ENCODE measurements around the gene ZNF813. TPM values are rescaled to one million over a fixed set of nuclear protein-coding genes. Genes with fewer than 3 reads are reported as not detected.
"Not testable (repeated sequence)": the region's sequence is repeated elsewhere in the genome, so short reads cannot be mapped to it uniquely, and the experiment has no call there.

Gene ZNF813
- total and polyA plus RNA-seq, 2 experiments from 2014 or later, result 2.8 to 8.6 TPM

DNA sequence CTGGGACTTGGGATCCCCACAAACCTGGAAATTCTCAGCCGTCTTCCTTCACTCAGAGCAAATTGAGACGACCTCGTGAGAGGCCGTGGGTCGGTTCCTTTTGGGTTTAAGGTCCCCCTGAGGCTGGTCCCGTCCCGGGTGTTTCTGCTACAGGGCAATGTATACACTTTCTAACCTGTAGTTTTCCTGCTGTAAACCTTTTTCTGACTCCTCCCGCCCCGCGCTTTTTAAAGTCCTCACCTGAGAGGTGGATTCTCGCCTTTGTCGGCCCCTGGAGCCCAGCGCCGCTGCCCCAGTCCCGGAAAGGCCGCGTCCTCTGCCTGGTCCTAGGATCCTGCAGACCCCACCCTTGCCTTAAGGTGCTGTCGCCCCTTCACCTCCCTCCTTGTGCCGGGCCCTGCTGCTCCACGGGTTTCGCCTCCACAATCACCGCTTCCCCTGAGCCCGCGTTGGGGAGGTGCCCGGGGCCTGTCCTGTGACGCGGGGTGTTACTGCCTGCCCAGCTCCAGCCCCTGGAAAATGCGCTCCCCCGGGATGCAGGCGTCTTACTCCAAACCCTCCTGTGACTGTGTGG is 35.4 kb upstream of the ZNF813 start:
- Histone ChIP-seq H3K9me2 (replicated peaks; ENCODE audit: insufficient read depth) (no peaks in the 10 kb centered on the region), H3K4me3 (peak overlapping the region; percentile 77), H3K4me1 (ENCODE audit: insufficient read depth) (peaks cover 10% of the 10 kb centered on the region), H3K79me2 (peaks cover 38% of the 10 kb centered on the region), H4K20me1 (ENCODE audit: insufficient read depth, poor library complexity, severe bottlenecking) (no peaks in the 10 kb centered on the region), H3K36me3 (replicated peaks; ENCODE audit: insufficient read depth, low read depth) (no peaks in the 10 kb centered on the region), H2AFZ (peak overlapping the region; percentile 77), H3K4me2 (peak overlapping the region; percentile 93), H3K9me3 (ENCODE audit: low read depth) (no peaks in the 10 kb centered on the region), H3K27me3 (no peaks in the 10 kb centered on the region), H3K27ac (peak overlapping the region; percentile 96)
- 3% methylated on average over 26 of the region's 30 CpGs for WGBS (ENCODE audit: low lambda C conversion rate, missing lambda C conversion rate)
- no peak for TF ChIP-seq EZH2 (IDR thresholded peaks at IDR 0.05; ENCODE audit: borderline replicate concordance)
- no peak for TF ChIP-seq EZH2phosphoT487 (IDR thresholded peaks at IDR 0.05; ENCODE audit: low read depth, severe bottlenecking, unreplicated experiment)
- TF ChIP-seq, protein P1, sequence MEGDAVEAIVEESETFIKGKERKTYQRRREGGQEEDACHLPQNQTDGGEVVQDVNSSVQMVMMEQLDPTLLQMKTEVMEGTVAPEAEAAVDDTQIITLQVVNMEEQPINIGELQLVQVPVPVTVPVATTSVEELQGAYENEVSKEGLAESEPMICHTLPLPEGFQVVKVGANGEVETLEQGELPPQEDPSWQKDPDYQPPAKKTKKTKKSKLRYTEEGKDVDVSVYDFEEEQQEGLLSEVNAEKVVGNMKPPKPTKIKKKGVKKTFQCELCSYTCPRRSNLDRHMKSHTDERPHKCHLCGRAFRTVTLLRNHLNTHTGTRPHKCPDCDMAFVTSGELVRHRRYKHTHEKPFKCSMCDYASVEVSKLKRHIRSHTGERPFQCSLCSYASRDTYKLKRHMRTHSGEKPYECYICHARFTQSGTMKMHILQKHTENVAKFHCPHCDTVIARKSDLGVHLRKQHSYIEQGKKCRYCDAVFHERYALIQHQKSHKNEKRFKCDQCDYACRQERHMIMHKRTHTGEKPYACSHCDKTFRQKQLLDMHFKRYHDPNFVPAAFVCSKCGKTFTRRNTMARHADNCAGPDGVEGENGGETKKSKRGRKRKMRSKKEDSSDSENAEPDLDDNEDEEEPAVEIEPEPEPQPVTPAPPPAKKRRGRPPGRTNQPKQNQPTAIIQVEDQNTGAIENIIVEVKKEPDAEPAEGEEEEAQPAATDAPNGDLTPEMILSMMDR (IDR thresholded peaks at IDR 0.05; ENCODE audit: poor library complexity), result no peak
- peak; percentile 23 for DNase-seq (ENCODE audit: low spot score)

DNA sequence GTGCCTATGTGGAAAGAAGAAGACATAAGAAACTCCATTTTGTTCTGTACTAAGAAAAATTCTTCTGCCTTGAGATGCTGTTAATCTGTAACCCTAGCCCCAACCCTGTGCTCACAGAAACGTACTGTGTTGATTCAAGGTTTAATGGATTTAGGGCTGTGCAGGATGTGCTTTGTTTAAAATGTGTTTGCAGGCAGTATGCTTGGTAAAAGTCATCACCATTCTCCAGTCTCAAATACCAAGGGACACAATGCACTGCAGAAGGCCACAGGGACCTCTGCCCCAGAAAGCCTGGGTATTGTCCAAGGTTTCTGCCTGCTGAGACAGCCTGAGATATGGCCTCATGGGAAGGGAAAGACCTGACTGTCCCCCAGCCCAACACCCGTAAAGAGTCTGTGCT is 23.7 kb upstream of the ZNF813 start:
- H3K9me2 ChIP-seq (replicated peaks; ENCODE audit: insufficient read depth); H3K27me3 ChIP-seq; H3K4me3 ChIP-seq; H3K79me2 ChIP-seq; H2AFZ ChIP-seq; H3K4me2 ChIP-seq; H4K20me1 ChIP-seq (ENCODE audit: insufficient read depth, poor library complexity, severe bottlenecking); H3K4me1 ChIP-seq (ENCODE audit: insufficient read depth); DNase-seq (ENCODE audit: low spot score); H3K36me3 ChIP-seq (replicated peaks; ENCODE audit: insufficient read depth, low read depth): not testable (repeated sequence)
- H3K27ac ChIP-seq, result peak overlapping the region; percentile 15
- WGBS (ENCODE audit: low lambda C conversion rate, missing lambda C conversion rate), result 60% methylated on average over 2 of the region's 2 CpGs
- peaks cover 11% of the 10 kb centered on the region for H3K9me3 ChIP-seq (ENCODE audit: low read depth)

DNA sequence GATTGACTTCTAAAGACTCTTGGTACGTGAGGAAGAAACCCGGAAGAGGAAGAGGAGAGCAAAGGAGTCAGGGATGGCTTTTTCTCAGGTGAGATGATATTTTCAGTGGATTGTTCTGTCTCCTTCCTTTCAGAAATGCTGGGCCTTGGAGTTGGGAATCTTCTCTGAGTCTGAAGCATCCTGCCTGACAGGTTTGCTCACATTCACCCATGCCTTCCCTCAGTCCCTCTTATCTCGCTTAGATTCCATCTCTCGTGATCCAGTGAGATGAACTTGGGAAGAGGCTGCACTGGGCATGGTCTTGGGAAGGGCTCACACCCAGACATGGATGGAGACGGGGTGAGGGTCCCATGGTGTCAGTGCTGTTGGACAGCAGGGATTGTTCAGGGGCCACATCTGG is 20.3 kb upstream of the ZNF813 start:
- H4K20me1 ChIP-seq (ENCODE audit: insufficient read depth, poor library complexity, severe bottlenecking); H3K9me2 ChIP-seq (replicated peaks; ENCODE audit: insufficient read depth); H3K4me3 ChIP-seq; H3K27ac ChIP-seq; H3K79me2 ChIP-seq; H3K36me3 ChIP-seq (replicated peaks; ENCODE audit: insufficient read depth, low read depth); H3K27me3 ChIP-seq; H2AFZ ChIP-seq; DNase-seq (ENCODE audit: low spot score); H3K4me2 ChIP-seq; H3K4me1 ChIP-seq (ENCODE audit: insufficient read depth): not testable (repeated sequence)
- 87% methylated on average over 5 of the region's 5 CpGs for WGBS (ENCODE audit: low lambda C conversion rate, missing lambda C conversion rate)
- H3K9me3 ChIP-seq (ENCODE audit: low read depth), result peaks cover 11% of the 10 kb centered on the region

DNA sequence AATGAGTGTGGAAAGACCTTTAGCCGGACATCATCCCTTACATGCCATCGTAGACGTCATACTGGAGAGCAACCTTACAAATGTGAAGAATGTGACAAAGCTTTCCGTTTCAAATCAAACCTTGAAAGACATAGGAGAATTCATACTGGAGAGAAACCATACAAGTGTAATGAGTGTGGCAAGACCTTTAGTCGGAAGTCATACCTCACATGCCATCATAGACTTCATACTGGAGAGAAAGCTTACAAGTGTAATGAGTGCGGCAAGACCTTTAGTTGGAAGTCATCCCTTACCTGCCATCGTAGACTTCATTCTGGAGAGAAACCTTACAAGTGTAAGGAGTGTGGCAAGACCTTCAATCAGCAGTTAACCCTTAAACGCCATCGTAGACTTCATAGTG is 11.7 kb upstream of the ZNF813 start:
- WGBS (ENCODE audit: low lambda C conversion rate, missing lambda C conversion rate), result 96% methylated on average over 9 of the region's 9 CpGs

DNA sequence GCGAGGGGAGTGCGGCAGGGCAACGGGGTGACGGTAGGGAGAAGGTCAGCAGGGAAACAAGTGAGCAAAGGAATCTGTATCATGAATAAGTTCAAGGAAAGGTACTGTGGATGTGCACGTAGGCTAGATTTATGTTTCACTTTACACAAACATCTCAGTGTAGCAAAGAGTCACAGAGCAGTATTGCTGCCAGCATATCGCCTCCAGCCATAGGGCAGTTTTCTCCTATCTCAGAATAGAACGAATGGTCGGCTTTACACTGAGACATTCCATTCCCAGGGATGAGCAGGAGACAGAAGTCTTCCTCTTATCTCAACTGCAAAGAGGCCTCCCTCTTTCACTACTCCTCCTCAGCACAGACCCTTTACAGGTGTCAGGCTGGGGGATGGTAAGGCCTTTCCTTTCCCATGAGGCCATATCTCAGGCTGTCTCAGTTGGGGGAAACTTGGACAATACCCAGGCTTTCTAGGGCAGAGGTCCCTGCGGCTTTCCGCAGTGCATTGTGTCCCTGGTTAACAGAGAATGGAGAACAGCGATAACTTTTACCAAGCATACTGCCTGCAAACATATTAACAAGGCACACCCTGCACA is 7.3 kb upstream of the ZNF813 start:
- Histone ChIP-seq H3K27ac (peak overlapping the region; percentile 37), H3K9me3 (ENCODE audit: low read depth) (peaks cover 35% of the 10 kb centered on the region), H3K36me3 (replicated peaks; ENCODE audit: insufficient read depth, low read depth) (peaks cover 12% of the 10 kb centered on the region)
- not testable (repeated sequence) for H3K4me3 ChIP-seq; DNase-seq (ENCODE audit: low spot score); H2AFZ ChIP-seq; H3K79me2 ChIP-seq; H3K4me2 ChIP-seq; H3K4me1 ChIP-seq (ENCODE audit: insufficient read depth); H3K9me2 ChIP-seq (replicated peaks; ENCODE audit: insufficient read depth); H3K27me3 ChIP-seq; H4K20me1 ChIP-seq (ENCODE audit: insufficient read depth, poor library complexity, severe bottlenecking)
- WGBS (ENCODE audit: low lambda C conversion rate, missing lambda C conversion rate), result 53% methylated on average over 11 of the region's 11 CpGs

More for the DNA sequence above, 11.7 kb upstream of the ZNF813 start:
- Histone ChIP-seq H3K27ac (no peak overlapping the region), H2AFZ (no peak overlapping the region), H3K4me1 (ENCODE audit: insufficient read depth) (no peaks in the 10 kb centered on the region), H3K4me2 (no peak overlapping the region), H3K4me3 (no peak overlapping the region), H3K9me3 (ENCODE audit: low read depth) (peaks cover 65% of the 10 kb centered on the region), H3K27me3 (no peaks in the 10 kb centered on the region), H4K20me1 (ENCODE audit: insufficient read depth, poor library complexity, severe bottlenecking) (no peaks in the 10 kb centered on the region), H3K36me3 (replicated peaks; ENCODE audit: insufficient read depth, low read depth) (peaks cover 34% of the 10 kb centered on the region), H3K9me2 (replicated peaks; ENCODE audit: insufficient read depth) (no peaks in the 10 kb centered on the region), H3K79me2 (no peaks in the 10 kb centered on the region)
- TF ChIP-seq, protein P1 (IDR thresholded peaks at IDR 0.05; ENCODE audit: poor library complexity), result no peak
- TF ChIP-seq EZH2 (IDR thresholded peaks at IDR 0.05; ENCODE audit: borderline replicate concordance) (no peak), EZH2phosphoT487 (IDR thresholded peaks at IDR 0.05; ENCODE audit: low read depth, severe bottlenecking, unreplicated experiment) (no peak)
- DNase-seq (ENCODE audit: low spot score), result no peak
